ENCODE results near the gene NETO2. TPM values are rescaled to one million over a fixed set of nuclear protein-coding genes. Genes with fewer than 3 reads are reported as not detected.

NETO2 gene
- total RNA-seq, 1 donor from 2014 or later: 28.0 TPM

Other genes with a start within 250 kb of the NETO2 start
- gene DNAJA2, start 170.3 kb downstream of the NETO2 start, total RNA-seq: 83.6 and 86.3 TPM in 2 replicates